ENCODE results near the gene KRTAP4-6.

DNA sequence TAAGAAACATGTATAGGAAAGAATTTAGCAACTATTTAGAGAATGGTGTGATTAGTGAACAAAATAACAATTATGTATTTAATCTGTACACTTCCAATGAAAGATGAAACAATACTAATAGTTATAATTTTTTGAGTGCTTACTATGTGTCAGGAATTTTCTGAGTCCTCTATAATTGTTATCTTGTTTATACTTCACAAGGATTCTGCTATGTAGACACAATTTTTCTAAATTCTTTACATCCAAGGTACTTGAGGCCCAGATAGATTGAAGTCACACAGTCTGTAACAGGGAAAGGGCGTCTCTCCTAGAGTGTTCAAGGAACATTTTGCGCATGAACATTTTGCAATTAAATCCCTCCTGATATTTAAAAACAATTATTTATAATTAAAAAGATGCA, 15.3 kb downstream of the KRTAP4-6 start:
- TF ChIP-seq EZH2 (IDR thresholded peaks at IDR 0.05), result no peak
- TF ChIP-seq POLR2AphosphoS5 (IDR thresholded peaks at IDR 0.05; ENCODE audit: borderline replicate concordance, low read depth, low read length), result no peak
- no peak for TF ChIP-seq FOXP2 (optimal IDR thresholded peaks at IDR 0.05; ENCODE audit: control extremely low read depth, extremely low read length, insufficient read depth)
